Loucy (cell line): ENCODE results near the gene ZNF277.

Source experiments
- H2AFZ ChIP-seq: fragments of 200-600 bp; sonication (generic); 2 replicates; pipeline ENCODE4 v1.6.0; 2016; ENCODE audit warnings: antibody characterized with exemption, mild to moderate bottlenecking, low read length, moderate library complexity
- H3F3A ChIP-seq: fragments of 200-600 bp; 2 replicates; pipeline ENCODE4 v1.6.0; 2016; ENCODE audit warnings: antibody characterized with exemption, low read depth, mild to moderate bottlenecking
- H3K27me3 ChIP-seq: fragments of 200-600 bp; sonication (generic); 2 replicates; pipeline ENCODE4 v1.6.1; 2014; ENCODE audit warnings: low read length, mild to moderate bottlenecking; ENCODE audit not compliant: insufficient read depth, poor library complexity, severe bottlenecking
- H3K36me3 ChIP-seq: fragments of 200-600 bp; sonication (generic); 2 replicates; pipeline ENCODE4 v1.6.1; 2016; ENCODE audit warnings: low read length; ENCODE audit not compliant: insufficient read depth
- H3K4me1 ChIP-seq: fragments of 200-600 bp; sonication (generic); 2 replicates; pipeline ENCODE4 v1.5.1; 2014; ENCODE audit warnings: low read length, mild to moderate bottlenecking; ENCODE audit not compliant: insufficient read depth, poor library complexity, severe bottlenecking
- H3K4me2 ChIP-seq: fragments of 200-600 bp; sonication (generic); 2 replicates; pipeline ENCODE4 v1.6.0; 2014; ENCODE audit warnings: antibody characterized with exemption, low read length, low read depth, mild to moderate bottlenecking; ENCODE audit not compliant: poor library complexity, severe bottlenecking
- H3K4me3 ChIP-seq: fragments of 200-600 bp; sonication (generic); 2 replicates; pipeline ENCODE4 v1.5.1; 2014; ENCODE audit warnings: low read length, mild to moderate bottlenecking, mixed read lengths; ENCODE audit not compliant: poor library complexity, severe bottlenecking
- H3K79me2 ChIP-seq: fragments of 200-600 bp; sonication (generic); 2 replicates; pipeline ENCODE4 v1.6.1; 2014; ENCODE audit warnings: low read length; ENCODE audit not compliant: insufficient read depth
- H3K9ac ChIP-seq: fragments of 200-600 bp; sonication (generic); 2 replicates; pipeline ENCODE4 v1.6.0; 2014; ENCODE audit warnings: mild to moderate bottlenecking, low read depth, low read length, moderate library complexity; ENCODE audit not compliant: poor library complexity, severe bottlenecking
- H3K9me2 ChIP-seq: fragments of 200-600 bp; sonication (generic); replicated peaks from 2 replicates; pipeline ENCODE4 v1.6.1; 2016; ENCODE audit warnings: low read depth, low read length, mixed read lengths
- H3K9me3 ChIP-seq: fragments of 200-600 bp; sonication (generic); 2 replicates; pipeline ENCODE4 v1.6.1; 2014; ENCODE audit warnings: mild to moderate bottlenecking, antibody characterized with exemption, low read length, low read depth; ENCODE audit not compliant: insufficient read depth
- H4K20me1 ChIP-seq: fragments of 200-600 bp; sonication (generic); 2 replicates; pipeline ENCODE4 v1.6.0; 2014; ENCODE audit warnings: antibody characterized with exemption, low read length, mild to moderate bottlenecking; ENCODE audit not compliant: insufficient read depth, poor library complexity, severe bottlenecking
- EZH2phosphoT487 ChIP-seq: fragments of 200-600 bp; IDR thresholded peaks from 2 replicates; pipeline ENCODE4 v1.6.1; 2018; ENCODE audit warnings: antibody characterized with exemption, mild to moderate bottlenecking, moderate library complexity, borderline replicate concordance
- TF ChIP-seq, protein P1 (sequence below): fragments of 200-600 bp; sonication (generic); conservative IDR thresholded peaks from 2 replicates; pipeline ENCODE4 v1.5.1; 2014; ENCODE audit warnings: mild to moderate bottlenecking, antibody characterized with exemption, low read length

ZNF277 gene

DNA sequence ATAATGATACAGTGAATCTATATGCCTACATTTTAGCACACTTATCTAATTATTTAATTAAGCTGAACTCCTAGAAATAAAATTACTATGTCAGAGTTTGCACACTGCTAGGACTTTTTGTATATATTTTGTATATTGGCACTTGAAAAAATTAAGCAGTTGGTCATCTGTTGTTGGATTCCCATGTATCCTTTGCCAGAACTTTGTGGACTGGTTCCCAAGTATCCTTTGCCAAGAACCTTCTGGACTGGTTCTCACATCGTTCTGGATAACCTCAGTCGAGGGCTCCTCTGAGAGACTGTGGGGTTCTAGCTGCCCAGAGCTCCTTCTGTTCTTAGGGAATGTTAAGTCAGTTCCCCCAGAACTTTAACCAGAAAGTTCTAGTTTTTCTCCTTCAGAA is 135.0 kb downstream of the ZNF277 start:
- H3K9me2 ChIP-seq, result no peaks in the 10 kb centered on the region
- no peaks in the 10 kb centered on the region for H3K79me2 ChIP-seq
- peaks cover 51% of the 10 kb centered on the region; the same call in 1 of the 2 replicates for H3K36me3 ChIP-seq
- no peak overlapping the region for H3K4me3 ChIP-seq
- H3F3A ChIP-seq, result no peaks in the 10 kb centered on the region
- no peak overlapping the region for H3K9ac ChIP-seq
- no peaks in the 10 kb centered on the region for H4K20me1 ChIP-seq
- TF ChIP-seq EZH2phosphoT487, result no peak
- TF ChIP-seq, protein P1, sequence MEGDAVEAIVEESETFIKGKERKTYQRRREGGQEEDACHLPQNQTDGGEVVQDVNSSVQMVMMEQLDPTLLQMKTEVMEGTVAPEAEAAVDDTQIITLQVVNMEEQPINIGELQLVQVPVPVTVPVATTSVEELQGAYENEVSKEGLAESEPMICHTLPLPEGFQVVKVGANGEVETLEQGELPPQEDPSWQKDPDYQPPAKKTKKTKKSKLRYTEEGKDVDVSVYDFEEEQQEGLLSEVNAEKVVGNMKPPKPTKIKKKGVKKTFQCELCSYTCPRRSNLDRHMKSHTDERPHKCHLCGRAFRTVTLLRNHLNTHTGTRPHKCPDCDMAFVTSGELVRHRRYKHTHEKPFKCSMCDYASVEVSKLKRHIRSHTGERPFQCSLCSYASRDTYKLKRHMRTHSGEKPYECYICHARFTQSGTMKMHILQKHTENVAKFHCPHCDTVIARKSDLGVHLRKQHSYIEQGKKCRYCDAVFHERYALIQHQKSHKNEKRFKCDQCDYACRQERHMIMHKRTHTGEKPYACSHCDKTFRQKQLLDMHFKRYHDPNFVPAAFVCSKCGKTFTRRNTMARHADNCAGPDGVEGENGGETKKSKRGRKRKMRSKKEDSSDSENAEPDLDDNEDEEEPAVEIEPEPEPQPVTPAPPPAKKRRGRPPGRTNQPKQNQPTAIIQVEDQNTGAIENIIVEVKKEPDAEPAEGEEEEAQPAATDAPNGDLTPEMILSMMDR, result no peak
- no peaks in the 10 kb centered on the region for H3K4me1 ChIP-seq
- no peaks in the 10 kb centered on the region for H3K9me3 ChIP-seq
- no peak overlapping the region for H2AFZ ChIP-seq
- H3K4me2 ChIP-seq, result no peak overlapping the region
- H3K27me3 ChIP-seq, result no peaks in the 10 kb centered on the region

DNA sequence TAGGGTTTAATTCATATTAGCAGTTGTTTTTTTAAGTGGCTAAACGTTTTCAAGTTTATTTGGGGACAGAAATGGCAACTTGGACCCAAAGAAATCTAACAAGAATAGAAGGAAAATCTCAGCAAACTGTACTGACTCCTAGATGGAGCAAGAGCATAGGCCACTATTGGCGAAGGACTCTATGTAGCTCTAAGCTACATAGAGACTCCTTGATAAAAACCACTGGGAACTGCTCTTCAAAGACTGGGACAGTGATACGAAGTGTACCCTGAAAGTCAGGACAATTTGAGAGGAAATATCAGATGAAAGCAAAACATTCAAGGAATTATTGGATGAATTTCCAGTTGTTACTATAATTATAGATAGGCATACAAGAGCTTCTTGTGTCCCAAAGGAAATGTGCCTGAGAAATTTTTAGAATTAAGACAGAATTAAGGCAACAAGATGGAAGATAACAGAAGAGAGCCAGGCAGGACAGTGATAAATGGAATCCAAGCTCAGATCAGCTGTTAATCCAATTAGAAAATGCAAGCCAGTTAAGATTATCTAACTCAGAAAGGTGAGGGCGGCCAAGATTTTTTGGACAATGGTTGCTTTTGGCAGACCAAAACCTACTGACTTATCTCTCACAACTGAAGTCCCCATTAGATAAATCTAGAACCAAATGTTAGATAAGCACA is 140.0 kb downstream of the ZNF277 start:
- Histone ChIP-seq H4K20me1 (no peaks in the 10 kb centered on the region), H3K4me2 (no peak overlapping the region), H3K4me1 (no peaks in the 10 kb centered on the region), H3K36me3 (peaks cover 24% of the 10 kb centered on the region; the same call in 1 of the 2 replicates), H3K9me2 (no peaks in the 10 kb centered on the region), H3K27me3 (no peaks in the 10 kb centered on the region), H2AFZ (no peak overlapping the region), H3K4me3 (no peak overlapping the region), H3F3A (no peaks in the 10 kb centered on the region), H3K79me2 (no peaks in the 10 kb centered on the region), H3K9me3 (no peaks in the 10 kb centered on the region), H3K9ac (no peak overlapping the region)
- no peak for TF ChIP-seq EZH2phosphoT487
- TF ChIP-seq, protein P1, result no peak

DNA sequence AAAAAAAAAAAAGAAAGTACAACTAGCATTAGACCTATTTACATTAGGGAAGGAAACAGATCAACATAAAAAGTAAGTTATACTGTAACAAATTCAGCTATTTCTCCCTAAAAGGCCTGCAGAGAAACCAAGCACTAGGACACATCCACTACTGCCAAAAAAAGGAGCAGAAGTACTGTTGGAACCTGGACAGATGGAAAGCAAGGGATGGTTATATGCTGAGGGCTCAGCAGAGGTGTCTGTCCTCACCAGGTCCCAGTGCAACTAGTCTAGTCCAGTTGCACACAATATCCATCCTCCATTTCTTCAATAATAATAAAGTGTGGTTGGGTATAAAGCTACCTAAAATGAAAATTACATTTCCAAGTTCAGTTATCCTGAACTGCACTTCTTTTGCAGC is 140.6 kb downstream of the ZNF277 start:
- H3K9me3 ChIP-seq, result no peaks in the 10 kb centered on the region
- H3F3A ChIP-seq, result no peaks in the 10 kb centered on the region
- H3K36me3 ChIP-seq, result peaks cover 21% of the 10 kb centered on the region; the same call in 1 of the 2 replicates
- no peak overlapping the region for H2AFZ ChIP-seq
- no peaks in the 10 kb centered on the region for H4K20me1 ChIP-seq
- no peaks in the 10 kb centered on the region for H3K79me2 ChIP-seq
- H3K4me2 ChIP-seq, result no peak overlapping the region
- H3K27me3 ChIP-seq, result no peaks in the 10 kb centered on the region
- H3K4me1 ChIP-seq, result no peaks in the 10 kb centered on the region
- no peak overlapping the region for H3K9ac ChIP-seq
- TF ChIP-seq, protein P1, result no peak
- TF ChIP-seq EZH2phosphoT487, result no peak
- H3K4me3 ChIP-seq, result no peak overlapping the region
- H3K9me2 ChIP-seq, result no peaks in the 10 kb centered on the region
